Subcutaneous adipose tissue (tissue), 4 donors: ENCODE data around the gene RAET1E. TPM values are rescaled to one million over a fixed set of nuclear protein-coding genes. Genes with fewer than 3 reads are reported as not detected.

ENCODE experiments used
- CTCF ChIP-seq: fragments of 450-650 bp; IDR thresholded peaks from one replicate; pipeline ENCODE4 v1.5.1; 2016; ENCODE audit warnings: low read depth, mild to moderate bottlenecking, control low read depth, antibody characterized with exemption, moderate library complexity
- total RNA-seq, 4 donors: library from RNA; depleted of rRNA; stranded (reverse); fragments of >200 nt; gene quantifications; one replicate each; pipeline ENCODE4 v1.1.0, GENCODE V29; 2016

RAET1E gene
- total RNA-seq, 4 donors from 2014 or later, result 0.94 TPM; not detected in 3

GRCh38 chr6:149881860-149882259 is 16.1 kb downstream of the RAET1E start:
- TF ChIP-seq CTCF, result no peak

GRCh38 chr6:149881066-149881766 is 16.7 kb downstream of the RAET1E start:
- TF ChIP-seq CTCF, result no peak

GRCh38 chr6:149877659-149878058 is 20.3 kb downstream of the RAET1E start:
- no peak for TF ChIP-seq CTCF

GRCh38 chr6:149876241-149876933 is 21.5 kb downstream of the RAET1E start:
- no peak for TF ChIP-seq CTCF

- no peak for TF ChIP-seq CTCF
These were observed 25.7 kb downstream of the RAET1E start for GRCh38 chr6:149872233-149872632.

GRCh38 chr6:149871182-149871581 is 26.7 kb downstream of the RAET1E start:
- no peak for TF ChIP-seq CTCF

GRCh38 chr6:149869275-149869892 is 28.5 kb downstream of the RAET1E start:
- TF ChIP-seq CTCF, result no peak
